DMS53 treated with DMSO at 0.1 percent for 48 hours (cell line): ENCODE measurements around the gene DRC1.

Experiments used
- DNase-seq: peaks from one replicate; lab custom pipeline; 2025; ENCODE audit not compliant: unreplicated experiment; lab: John Stamatoyannopoulos, UW

Gene DRC1

GRCh38 chr2:26442301-26442700, 40.6 kb downstream of the DRC1 start:
- DNase-seq = no peak

GRCh38 chr2:26442707-26443106, 41.0 kb downstream of the DRC1 start:
- DNase-seq = no peak

GRCh38 chr2:26444236-26444635, 42.5 kb downstream of the DRC1 start:
- DNase-seq = no peak

- DNase-seq = no peak
These were observed 46.9 kb downstream of the DRC1 start for GRCh38 chr2:26448651-26449050.

- no peak for DNase-seq
These were observed 47.7 kb downstream of the DRC1 start for GRCh38 chr2:26449278-26450030.

- DNase-seq = no peak
These were observed 48.4 kb downstream of the DRC1 start for GRCh38 chr2:26450031-26450635.

- DNase-seq = no peak
These were observed 50.0 kb downstream of the DRC1 start for GRCh38 chr2:26451700-26452099.

- no peak for DNase-seq
These were observed 52.0 kb downstream of the DRC1 start for GRCh38 chr2:26453421-26454329.

GRCh38 chr2:26454561-26455001, 52.9 kb downstream of the DRC1 start:
- DNase-seq = no peak

GRCh38 chr2:26455037-26455669, 53.4 kb downstream of the DRC1 start:
- DNase-seq = no peak

GRCh38 chr2:26455670-26456439, 54.1 kb downstream of the DRC1 start:
- no peak for DNase-seq

GRCh38 chr2:26456440-26457250, 54.9 kb downstream of the DRC1 start:
- DNase-seq = no peak

- no peak for DNase-seq
These were observed 55.5 kb downstream of the DRC1 start for GRCh38 chr2:26457251-26457666.

- DNase-seq = no peak
These were observed 56.1 kb downstream of the DRC1 start for GRCh38 chr2:26457695-26458364.

- no peak for DNase-seq
These were observed 56.8 kb downstream of the DRC1 start for GRCh38 chr2:26458365-26459042.

- DNase-seq = no peak
These were observed 58.4 kb downstream of the DRC1 start for GRCh38 chr2:26459991-26460612.

GRCh38 chr2:26460613-26461031, 58.9 kb downstream of the DRC1 start:
- no peak for DNase-seq

GRCh38 chr2:26461601-26462023, 59.9 kb downstream of the DRC1 start:
- no peak for DNase-seq
